MCF 10A (cell line): ENCODE data around the gene OXER1. TPM values are rescaled to one million over a fixed set of nuclear protein-coding genes. Genes with fewer than 3 reads are reported as not detected.

ENCODE experiments used
- BruUV-seq: library from RNA; stranded (reverse); fragments of 400-500 nt; replicated peaks from 2 replicates; lab custom pipeline; 2021; lab: Mats Ljungman, UMichigan
- CTCF ChIA-PET: fragments of 300-600 bp; sonication (Branson Sonifier 250); formaldehyde crosslinking; extraction: SDS; loops from one replicate; lab custom pipeline; 2021; ENCODE audit warnings: antibody characterized with exemption, inconsistent platforms; lab: Yijun Ruan, JAX
- POLR2A ChIA-PET: fragments of 300-600, 350-650 bp; sonication (Branson Sonifier 250); formaldehyde crosslinking; extraction: SDS; loops from one replicate; lab custom pipeline; 2020; ENCODE audit warnings: antibody characterized with exemption, inconsistent platforms; lab: Yijun Ruan, JAX
- DNase-seq: peaks from one replicate; pipeline ENCODE4 v3.0.0-alpha.2; 2018; ENCODE audit not compliant: unreplicated experiment
- H3K27ac Mint-ChIP-seq: one replicate; pipeline ENCODE4 v1.8.0; 2022; ENCODE audit warnings: mild to moderate bottlenecking, low read depth, mixed read lengths; ENCODE audit not compliant: unreplicated experiment
- H3K27me3 Mint-ChIP-seq: one replicate; pipeline ENCODE4 v1.8.0; 2022; ENCODE audit warnings: mixed read lengths; ENCODE audit not compliant: insufficient read depth, unreplicated experiment
- H3K36me3 Mint-ChIP-seq: one replicate; pipeline ENCODE4 v1.8.0; 2022; ENCODE audit warnings: mild to moderate bottlenecking, moderate library complexity, mixed read lengths; ENCODE audit not compliant: insufficient read depth, unreplicated experiment
- H3K4me1 Mint-ChIP-seq: one replicate; pipeline ENCODE4 v1.8.0; 2022; ENCODE audit warnings: mixed read lengths; ENCODE audit not compliant: insufficient read depth, unreplicated experiment
- H3K4me3 Mint-ChIP-seq: one replicate; pipeline ENCODE4 v1.8.0; 2022; ENCODE audit warnings: mild to moderate bottlenecking, moderate library complexity, mixed read lengths; ENCODE audit not compliant: unreplicated experiment
- H3K9me3 Mint-ChIP-seq: one replicate; pipeline ENCODE4 v1.8.0; 2022; ENCODE audit warnings: mixed read lengths; ENCODE audit not compliant: unreplicated experiment
- CTCF ChIP-seq: fragments of 200-600 bp; IDR thresholded peaks from one replicate; pipeline ENCODE4 v1.8.0; 2022; ENCODE audit warnings: antibody characterized with exemption, mild to moderate bottlenecking; ENCODE audit not compliant: unreplicated experiment
- intact Hi-C: fragments of 100-400 bp; cut with micrococcal nuclease; formaldehyde crosslinking; loops from 2 replicates; pipeline ENCODE4 v1.14.1; 2022
- total RNA-seq: library from RNA; stranded (reverse); gene quantifications from 2 replicates; pipeline ENCODE4 v1.2.3, GENCODE V29; 2022

The OXER1 gene
- total RNA-seq, 1 experiment from 2014 or later = not detected

GRCh38 chr2:42801381-42801780, 37.4 kb upstream of the OXER1 start:
- DNase-seq = peak; percentile 13
- TF ChIP-seq CTCF = no peak
- ChIA-PET CTCF (interaction anchor here (1.4 kb wide), 1 partner anchor 8 kb away, joined by 5 read pairs; no protein-coding TSS in a partner anchor), POLR2A (interaction anchor here (1.0 to 1.9 kb wide), 2 partner anchors 8 to 9 kb away, joined by 4 to 8 read pairs; no protein-coding TSS in a partner anchor)
- BruUV-seq = no TSS peak
- H3K27me3 Mint-ChIP-seq = no peaks in the 10 kb centered on the region
- no peak overlapping the region for H3K27ac Mint-ChIP-seq
- H3K36me3 Mint-ChIP-seq = no peaks in the 10 kb centered on the region
- H3K4me3 Mint-ChIP-seq = no peak overlapping the region
- intact Hi-C loops = no loop called here
- H3K9me3 Mint-ChIP-seq = no peaks in the 10 kb centered on the region
- H3K4me1 Mint-ChIP-seq = peaks cover 11% of the 10 kb centered on the region

DNA sequence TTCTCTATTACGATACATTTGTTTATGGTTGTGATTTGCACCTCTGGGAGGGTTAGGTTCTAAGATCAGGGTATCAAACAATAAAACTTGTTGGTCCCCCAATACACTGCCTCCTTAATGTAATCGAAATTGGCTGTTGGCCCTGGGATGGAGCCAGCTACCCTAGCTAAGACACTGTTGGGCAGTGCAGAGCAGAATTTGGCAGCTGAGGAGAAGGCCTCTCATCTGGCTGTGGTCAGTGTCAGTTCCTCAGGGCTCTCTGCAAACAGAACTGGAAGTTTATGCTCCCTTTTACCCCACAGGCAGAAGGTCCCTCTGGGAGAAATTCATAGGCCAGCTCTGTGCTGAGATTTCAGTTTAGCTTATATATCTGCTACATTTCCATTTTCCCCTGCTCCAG, 37.0 kb upstream of the OXER1 start:
- no TSS peak for BruUV-seq
- no peak overlapping the region for H3K4me3 Mint-ChIP-seq
- ChIA-PET CTCF (interaction anchor here (1.3 to 1.4 kb wide), 2 partner anchors 8 to 12 kb away, joined by 3 to 5 read pairs; no protein-coding TSS in a partner anchor), POLR2A (interaction anchor here (1.0 to 1.9 kb wide), 2 partner anchors 8 to 9 kb away, joined by 4 to 8 read pairs; no protein-coding TSS in a partner anchor)
- peaks cover 15% of the 10 kb centered on the region for H3K4me1 Mint-ChIP-seq
- no peak for TF ChIP-seq CTCF
- H3K36me3 Mint-ChIP-seq = no peaks in the 10 kb centered on the region
- H3K27ac Mint-ChIP-seq = no peak overlapping the region
- intact Hi-C loops = no loop called here
- H3K27me3 Mint-ChIP-seq = no peaks in the 10 kb centered on the region
- DNase-seq = no peak
- H3K9me3 Mint-ChIP-seq = no peaks in the 10 kb centered on the region

GRCh38 chr2:42800461-42800962, 36.6 kb upstream of the OXER1 start:
- H3K36me3 Mint-ChIP-seq = no peaks in the 10 kb centered on the region
- no peaks in the 10 kb centered on the region for H3K27me3 Mint-ChIP-seq
- no TSS peak for BruUV-seq
- no peaks in the 10 kb centered on the region for H3K9me3 Mint-ChIP-seq
- peaks cover 20% of the 10 kb centered on the region for H3K4me1 Mint-ChIP-seq
- H3K27ac Mint-ChIP-seq = no peak overlapping the region
- no peak for DNase-seq
- ChIA-PET CTCF (interaction anchor here (1.3 to 1.4 kb wide), 2 partner anchors 9 to 13 kb away, joined by 3 to 5 read pairs; no protein-coding TSS in a partner anchor), POLR2A (interaction anchor here (1.0 to 1.9 kb wide), 2 partner anchors 9 to 10 kb away, joined by 4 to 8 read pairs; no protein-coding TSS in a partner anchor)
- H3K4me3 Mint-ChIP-seq = no peak overlapping the region
- TF ChIP-seq CTCF = no peak
- intact Hi-C loops = no loop called here

- Mint-ChIP-seq H3K4me1 (peaks cover 21% of the 10 kb centered on the region), H3K4me3 (no peak overlapping the region), H3K9me3 (no peaks in the 10 kb centered on the region), H3K36me3 (no peaks in the 10 kb centered on the region), H3K27ac (no peak overlapping the region), H3K27me3 (no peaks in the 10 kb centered on the region)
- BruUV-seq = no TSS peak
- intact Hi-C loops = no loop called here
- CTCF ChIA-PET = interaction anchor here (1.3 to 1.4 kb wide), 2 partner anchors 9 to 13 kb away, joined by 3 to 5 read pairs; no protein-coding TSS in a partner anchor
- no peak for TF ChIP-seq CTCF
- POLR2A ChIA-PET = interaction anchor here (1.9 kb wide), 1 partner anchor 11 kb away, joined by 8 read pairs; no protein-coding TSS in a partner anchor
- DNase-seq = no peak
These were observed 35.9 kb upstream of the OXER1 start for GRCh38 chr2:42799881-42800280.
